ENCODE measurements around the gene PTPRM.

DNA sequence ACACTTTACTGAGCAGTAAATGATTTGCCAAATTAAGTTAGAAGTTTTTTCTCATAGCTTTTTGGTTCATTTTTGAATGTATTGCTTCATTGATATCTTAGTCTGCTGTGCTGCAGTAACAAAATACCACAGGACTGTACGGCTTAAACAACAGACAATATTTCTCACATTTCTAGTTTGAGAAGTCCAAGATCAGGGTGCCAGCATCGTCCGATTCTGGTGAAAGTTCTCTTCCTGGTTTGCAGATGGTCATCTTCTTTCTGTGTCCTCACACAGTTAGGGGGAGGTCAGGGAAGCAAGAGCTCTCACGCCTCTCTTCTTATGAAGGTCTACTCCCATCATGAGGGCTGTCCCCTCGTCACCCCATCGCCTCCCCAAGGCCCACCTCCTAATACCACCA lies 325.4 kb downstream of the PTPRM start:
- TF ChIP-seq, protein P1, sequence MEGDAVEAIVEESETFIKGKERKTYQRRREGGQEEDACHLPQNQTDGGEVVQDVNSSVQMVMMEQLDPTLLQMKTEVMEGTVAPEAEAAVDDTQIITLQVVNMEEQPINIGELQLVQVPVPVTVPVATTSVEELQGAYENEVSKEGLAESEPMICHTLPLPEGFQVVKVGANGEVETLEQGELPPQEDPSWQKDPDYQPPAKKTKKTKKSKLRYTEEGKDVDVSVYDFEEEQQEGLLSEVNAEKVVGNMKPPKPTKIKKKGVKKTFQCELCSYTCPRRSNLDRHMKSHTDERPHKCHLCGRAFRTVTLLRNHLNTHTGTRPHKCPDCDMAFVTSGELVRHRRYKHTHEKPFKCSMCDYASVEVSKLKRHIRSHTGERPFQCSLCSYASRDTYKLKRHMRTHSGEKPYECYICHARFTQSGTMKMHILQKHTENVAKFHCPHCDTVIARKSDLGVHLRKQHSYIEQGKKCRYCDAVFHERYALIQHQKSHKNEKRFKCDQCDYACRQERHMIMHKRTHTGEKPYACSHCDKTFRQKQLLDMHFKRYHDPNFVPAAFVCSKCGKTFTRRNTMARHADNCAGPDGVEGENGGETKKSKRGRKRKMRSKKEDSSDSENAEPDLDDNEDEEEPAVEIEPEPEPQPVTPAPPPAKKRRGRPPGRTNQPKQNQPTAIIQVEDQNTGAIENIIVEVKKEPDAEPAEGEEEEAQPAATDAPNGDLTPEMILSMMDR (IDR thresholded peaks at IDR 0.05): no peak
- TF ChIP-seq POLR2A (IDR thresholded peaks at IDR 0.05): no peak

Data from ovary (tissue), 3 donors.